SK-MEL-5 (cell line): ENCODE results near the gene PIMREG. TPM values are rescaled to one million over a fixed set of nuclear protein-coding genes. Genes with fewer than 3 reads are reported as not detected.

Source experiments
- DNase-seq: peaks from one replicate; pipeline ENCODE4 v3.0.0-alpha.2; 2016; ENCODE audit warnings: low read depth, low spot score
- in situ Hi-C: cut with HindIII; loops from 2 replicates; pipeline ENCODE4 v1.10.0; 2016; ENCODE audit warnings: low sequenced_read_pairs, high pct_unique_total_duplicates, low pct_unique_long_range_greater_than_20kb
- total RNA-seq: library from RNA; depleted of rRNA; stranded (reverse); fragments of >200 nt; shearing (Covaris generic); gene quantifications from 2 replicates; pipeline ENCODE4 v1.2.3, GENCODE V29; 2014

Gene PIMREG
- total RNA-seq, 1 experiment from 2014 or later, result 24.6 TPM

DNA sequence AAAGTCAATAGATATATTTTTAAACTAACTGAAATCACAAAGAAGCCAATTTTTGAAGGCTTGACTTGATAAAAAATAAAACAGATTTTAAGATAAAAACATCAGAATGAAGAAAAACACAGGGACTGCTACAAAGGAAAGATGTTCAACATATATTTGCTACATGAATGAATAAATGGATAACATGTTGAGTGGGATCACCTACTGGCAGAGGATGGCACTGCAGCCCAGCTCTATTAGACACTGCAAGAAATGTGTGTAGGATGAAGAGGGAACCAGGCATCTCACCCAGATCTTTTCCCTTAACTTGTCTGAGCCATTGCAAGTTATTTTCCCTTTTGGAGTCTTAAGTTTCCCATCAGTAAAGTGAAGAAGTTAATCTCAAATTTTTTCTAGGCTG lies 13.5 kb upstream of the PIMREG start:
- no peak for DNase-seq
- in situ Hi-C loops, result no loop called here

DNA sequence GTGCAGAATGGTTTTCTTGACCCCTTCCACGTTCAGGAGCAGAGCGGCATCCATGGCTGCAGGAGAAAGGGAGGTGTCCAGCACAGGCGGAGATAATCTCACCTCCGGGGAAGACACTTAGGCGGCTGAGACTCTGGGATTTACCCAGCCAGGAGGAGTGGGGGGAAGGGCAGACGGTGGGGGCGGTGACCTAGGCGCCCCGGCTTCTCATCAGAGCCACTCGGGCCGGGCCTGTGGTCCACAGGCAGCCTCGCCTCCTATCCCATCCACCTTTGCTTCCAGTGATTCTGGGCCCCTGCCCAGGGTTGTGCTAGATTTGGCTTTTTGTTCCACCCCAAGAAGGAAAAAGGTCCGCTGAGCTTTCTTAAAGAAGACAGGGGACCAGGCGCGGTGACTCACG lies 9.2 kb upstream of the PIMREG start, which contains the start of gene AIPL1:
AIPL1 (minus strand) TSS at position 71 of the 400 bp plus-strand sequence; CDS start at position 54, 17 bp downstream.
- in situ Hi-C loops, result no loop called here
- no peak for DNase-seq

DNA sequence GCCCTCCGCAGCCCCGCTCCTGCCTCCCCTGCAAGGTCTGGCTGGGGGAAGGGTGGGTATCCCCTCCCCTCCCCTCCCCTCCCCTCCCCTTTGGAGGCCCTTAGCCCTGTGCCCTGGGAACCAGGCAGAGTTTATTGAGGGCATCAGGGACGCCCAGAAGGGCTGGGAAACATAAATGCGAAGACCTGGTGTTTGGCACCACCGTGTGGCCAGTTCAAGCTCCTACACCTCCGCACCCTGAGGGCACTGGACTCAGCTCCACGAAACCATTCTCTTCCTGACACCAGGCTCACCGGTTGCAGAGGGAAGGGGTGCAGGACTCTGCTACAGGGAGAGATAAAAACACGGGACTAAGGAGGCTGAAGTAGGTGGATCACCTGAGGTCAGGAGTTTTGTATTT lies 8.3 kb upstream of the PIMREG start:
- in situ Hi-C loops, result no loop called here
- peak; percentile 78 for DNase-seq

DNA sequence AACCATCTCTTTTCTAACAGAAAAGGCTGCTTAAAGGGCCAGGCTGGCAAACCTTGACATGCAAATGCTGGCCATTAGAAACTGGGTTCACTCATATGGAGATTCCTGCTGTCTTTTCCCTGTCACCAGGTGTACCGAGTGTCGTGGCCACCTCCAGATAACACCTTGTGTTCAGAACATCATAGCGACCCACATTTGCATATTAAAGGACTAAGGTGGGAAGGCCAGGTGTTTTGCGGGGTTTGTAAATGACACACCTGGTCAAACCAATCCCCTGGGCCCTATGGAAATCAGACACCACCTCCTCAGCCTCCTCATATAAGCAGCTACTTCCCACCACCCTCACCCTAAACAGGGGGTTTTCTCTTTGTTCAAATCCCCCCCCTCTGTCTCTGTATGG lies 6.8 kb upstream of the PIMREG start:
- in situ Hi-C loops, result no loop called here

DNA sequence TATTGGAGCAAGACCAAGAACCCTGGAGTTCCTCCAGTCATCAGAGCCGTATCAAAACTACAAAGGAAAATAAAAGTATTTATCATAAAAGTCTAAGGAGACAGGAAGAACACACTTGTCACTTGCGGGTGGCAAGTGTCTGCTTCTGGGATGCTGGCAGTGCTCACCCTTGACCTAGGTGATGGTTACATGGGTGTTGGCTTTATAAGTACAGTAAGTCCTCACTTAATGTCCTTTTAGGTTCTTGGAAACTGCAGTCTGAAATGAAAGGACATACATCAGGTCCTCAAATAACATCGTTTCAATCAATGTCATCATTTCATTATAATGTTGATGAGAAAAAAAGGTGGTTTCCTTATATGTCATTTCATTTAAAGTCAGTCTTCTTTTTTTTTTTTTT lies 6.3 kb upstream of the PIMREG start:
- in situ Hi-C loops, result no loop called here
- DNase-seq, result no peak

More for the DNA sequence above, 6.8 kb upstream of the PIMREG start:
- no peak for DNase-seq

DNA sequence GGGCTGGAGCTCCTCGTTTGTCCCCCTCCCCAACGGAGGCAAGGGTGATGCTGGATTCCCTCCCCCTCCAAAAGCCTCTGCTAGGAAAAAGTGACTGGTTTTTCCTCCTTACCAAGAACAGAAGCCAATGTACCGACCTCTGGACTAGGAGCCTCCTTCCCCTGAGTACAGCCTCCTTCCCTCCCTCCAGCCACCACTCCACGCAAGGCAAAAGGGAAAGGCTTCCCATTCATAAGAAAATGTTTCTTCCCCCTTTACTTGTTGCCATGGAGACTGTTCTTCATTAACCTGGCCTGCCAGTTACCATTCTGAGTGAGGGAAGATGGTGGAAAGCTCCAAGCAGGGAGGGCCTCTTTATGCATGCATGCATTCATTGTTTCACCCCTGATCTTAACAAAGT lies 4.3 kb upstream of the PIMREG start:
- DNase-seq, result no peak
- in situ Hi-C loops, result no loop called here

DNA sequence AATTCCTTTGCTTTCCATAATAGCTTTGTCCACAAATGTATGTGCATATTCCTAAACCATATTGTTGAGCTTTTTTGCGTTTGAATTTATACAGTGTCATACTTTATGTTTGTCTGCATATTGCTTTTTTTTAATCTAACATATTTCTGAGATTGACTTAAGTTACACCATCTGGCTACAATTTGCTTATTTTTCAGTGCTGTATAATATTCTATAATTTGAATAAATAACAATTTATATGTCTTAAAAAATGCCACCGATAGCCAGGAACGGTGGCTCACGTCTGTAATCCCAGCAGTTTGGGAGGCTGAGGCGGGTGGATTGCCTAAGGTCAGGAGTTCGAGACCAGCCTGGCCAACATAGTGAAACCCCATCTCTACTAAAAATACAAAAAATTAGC lies 1.5 kb upstream of the PIMREG start:
- in situ Hi-C loops, result no loop called here
- no peak for DNase-seq

DNA sequence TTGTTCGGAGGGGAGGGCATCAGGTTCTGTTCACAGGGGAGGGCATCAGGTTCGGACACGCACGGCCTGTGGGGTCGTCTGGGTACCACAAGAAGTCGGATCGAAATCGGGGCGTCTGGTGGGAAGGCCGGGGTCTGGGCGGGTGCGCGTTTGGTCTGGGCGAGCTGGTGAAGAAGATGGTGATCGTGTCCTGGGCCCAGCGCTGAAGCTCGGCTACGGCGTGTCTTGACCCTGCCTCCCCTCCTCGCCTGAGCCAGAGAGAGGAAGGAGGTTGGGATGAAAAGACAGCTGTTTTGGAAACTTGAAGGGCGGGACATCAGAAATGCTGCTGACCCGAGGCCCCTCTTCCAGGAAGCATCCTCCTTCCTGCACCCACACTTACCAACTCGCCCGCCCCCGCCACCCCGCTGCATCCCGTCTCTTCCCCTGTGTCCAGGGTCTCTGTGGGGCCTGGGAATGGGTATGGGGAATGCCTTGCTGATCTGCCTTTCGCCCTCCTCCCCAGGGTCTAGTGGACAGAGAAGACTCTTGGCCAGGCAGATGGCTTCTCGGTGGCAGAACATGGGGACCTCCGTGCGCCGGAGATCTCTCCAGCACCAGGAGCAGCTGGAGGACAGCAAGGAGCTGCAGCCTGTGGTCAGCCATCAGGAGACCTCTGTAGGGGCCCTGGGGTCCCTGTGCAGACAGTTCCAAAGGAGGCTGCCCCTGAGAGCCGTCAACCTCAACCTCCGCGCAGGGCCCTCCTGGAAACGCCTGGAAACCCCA lies 498 bp downstream of the PIMREG start:
- in situ Hi-C loops, result no loop called here
- no peak for DNase-seq

DNA sequence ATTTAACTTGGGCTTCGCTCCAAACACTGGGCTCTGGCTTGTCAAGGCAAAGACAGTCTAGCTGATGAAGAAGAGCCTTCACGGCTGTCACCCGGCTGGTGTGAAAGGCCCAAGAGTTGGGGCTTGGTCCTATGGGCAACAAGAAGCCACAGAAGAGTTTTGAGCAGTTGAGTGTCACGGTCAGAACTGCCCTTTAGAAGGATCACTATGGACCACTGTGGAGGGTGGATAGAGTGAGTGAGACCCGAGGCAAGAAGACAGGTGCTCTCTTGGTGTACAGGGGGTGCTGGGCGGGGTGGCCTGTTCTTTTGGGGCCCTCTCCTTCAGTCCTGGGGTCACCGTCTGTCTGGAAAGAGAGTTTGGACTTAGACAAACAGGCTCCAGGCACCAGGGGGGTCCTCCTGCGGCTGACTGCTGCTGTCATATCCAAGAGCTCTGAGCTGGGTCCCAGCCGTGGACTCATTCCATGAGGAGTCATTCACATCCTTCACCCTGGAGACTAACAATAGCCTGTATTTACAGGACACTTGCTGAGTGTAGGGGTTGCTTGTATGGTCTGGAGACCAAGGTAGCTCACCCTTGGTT lies 2.4 kb downstream of the PIMREG start:
- in situ Hi-C loops, result no loop called here
- no peak for DNase-seq

DNA sequence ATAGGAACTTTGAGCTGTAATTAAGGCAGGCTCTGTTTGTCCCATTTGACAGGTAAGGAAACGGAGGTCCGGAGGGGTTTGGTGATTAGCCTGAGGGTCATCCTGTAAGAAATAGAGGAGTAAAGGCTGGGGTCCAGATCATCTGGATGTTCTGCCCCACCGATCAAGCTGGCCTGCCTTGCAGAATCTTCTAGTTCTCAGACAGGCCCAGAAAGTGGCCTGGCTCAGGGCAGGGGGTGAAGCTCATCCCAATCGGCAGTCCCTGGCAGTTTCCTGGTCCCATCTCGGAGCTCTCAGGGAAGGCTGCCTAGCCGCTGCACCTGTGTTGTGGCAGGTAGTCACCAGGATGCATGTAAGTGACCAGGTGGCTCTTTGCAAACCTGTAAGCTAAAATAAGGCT lies 4.2 kb downstream of the PIMREG start:
- in situ Hi-C loops, result no loop called here
- no peak for DNase-seq

DNA sequence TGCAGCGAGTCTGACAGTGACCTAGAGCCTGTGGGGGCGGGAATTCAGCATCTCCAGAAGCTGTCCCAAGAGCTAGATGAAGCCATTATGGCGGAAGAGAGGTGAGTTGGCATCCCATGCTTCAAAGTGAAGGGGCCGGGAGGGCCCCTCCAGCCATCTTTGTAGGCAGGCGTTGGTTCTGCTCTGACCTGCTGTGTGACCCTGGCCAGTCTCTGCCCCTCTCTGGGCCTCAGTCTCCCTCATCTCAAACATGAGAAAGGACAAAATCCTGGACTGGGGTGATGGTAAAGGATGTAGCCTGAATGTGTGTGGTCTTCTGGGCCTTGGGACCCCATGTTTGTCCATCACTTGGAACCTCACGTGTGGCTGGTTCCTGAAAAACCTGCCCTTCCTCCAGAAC lies 5.1 kb downstream of the PIMREG start:
- in situ Hi-C loops, result no loop called here
- DNase-seq, result no peak

DNA sequence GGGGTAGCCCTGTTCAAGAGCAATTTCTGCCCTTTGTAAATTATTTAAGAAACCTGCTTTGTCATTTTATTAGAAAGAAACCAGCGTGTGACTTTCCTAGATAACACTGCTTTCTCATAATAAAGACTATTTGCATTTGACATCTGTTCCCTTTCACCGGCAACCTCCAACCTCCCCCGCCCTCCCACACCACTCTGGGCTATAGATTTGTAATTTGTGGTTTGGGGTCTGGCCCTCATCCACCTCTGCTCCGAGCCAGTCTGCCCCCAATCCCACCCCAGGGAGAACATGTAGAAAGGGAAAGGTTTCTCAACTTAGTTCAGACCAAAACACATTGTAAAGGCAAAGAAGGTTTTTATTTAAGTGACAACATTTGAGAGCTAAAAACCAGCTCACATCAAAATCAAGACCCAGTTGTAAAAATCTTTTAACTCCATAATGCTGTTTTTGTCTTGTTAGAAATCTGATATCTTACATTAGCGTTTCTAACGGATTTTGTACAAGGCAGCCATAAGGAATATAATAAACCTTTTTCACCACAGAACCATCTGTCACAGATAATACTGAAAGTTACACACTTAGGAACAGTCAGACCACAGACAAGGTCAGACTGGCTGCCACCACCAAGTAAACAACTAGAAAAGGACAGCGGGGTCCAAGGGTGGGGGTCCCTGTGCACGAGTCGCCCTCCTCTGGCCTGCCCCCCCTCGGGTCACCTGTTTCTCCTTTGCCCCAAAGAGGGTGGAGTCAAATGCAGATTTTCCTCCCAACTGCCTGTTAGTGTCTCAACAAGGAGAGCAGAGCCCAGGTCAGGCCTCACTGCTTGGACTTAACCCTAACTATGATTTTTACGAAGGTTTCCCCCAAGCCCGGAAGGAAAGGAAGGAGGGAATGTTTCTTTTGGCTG lies 6.9 kb downstream of the PIMREG start:
- no peak for DNase-seq
- in situ Hi-C loops, result no loop called here

DNA sequence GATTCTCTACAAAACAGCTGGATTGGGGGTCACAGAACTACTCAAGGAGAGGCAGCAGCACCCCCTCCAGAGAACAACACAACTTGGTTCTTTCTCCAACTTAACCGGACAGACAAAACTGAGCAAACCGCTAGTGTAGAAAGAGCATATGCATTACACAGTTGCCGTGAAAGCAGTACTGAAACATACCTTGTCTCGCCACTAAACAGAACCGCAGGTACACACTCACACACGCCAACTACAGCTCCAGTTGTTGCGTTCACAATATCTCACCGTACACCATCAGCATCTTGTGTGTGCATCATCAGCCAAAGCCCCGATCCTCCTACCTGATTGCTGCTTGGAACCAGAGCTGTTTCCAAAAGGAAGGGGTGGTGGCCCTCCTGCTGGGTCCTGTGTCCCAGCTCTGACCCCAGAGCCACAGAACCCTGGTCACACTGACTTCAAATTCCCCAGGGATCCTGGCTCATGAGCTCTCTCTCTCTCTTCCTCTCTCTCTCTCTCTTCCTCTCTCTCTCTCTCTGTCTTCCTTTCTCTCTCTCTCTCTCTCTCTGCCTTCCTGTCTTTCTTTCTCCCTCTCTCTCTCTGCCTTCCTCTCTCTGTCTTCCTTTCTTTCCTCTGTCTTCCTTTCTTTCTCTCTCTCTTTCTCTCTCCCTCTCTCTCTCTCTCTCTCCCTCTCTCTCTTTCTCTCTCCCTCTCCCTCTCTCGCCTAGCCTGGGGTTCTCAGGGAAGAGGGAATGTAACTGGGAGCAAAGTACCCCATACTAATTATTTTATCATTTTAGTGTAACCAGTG lies 8.4 kb downstream of the PIMREG start:
- in situ Hi-C loops, result no loop called here

DNA sequence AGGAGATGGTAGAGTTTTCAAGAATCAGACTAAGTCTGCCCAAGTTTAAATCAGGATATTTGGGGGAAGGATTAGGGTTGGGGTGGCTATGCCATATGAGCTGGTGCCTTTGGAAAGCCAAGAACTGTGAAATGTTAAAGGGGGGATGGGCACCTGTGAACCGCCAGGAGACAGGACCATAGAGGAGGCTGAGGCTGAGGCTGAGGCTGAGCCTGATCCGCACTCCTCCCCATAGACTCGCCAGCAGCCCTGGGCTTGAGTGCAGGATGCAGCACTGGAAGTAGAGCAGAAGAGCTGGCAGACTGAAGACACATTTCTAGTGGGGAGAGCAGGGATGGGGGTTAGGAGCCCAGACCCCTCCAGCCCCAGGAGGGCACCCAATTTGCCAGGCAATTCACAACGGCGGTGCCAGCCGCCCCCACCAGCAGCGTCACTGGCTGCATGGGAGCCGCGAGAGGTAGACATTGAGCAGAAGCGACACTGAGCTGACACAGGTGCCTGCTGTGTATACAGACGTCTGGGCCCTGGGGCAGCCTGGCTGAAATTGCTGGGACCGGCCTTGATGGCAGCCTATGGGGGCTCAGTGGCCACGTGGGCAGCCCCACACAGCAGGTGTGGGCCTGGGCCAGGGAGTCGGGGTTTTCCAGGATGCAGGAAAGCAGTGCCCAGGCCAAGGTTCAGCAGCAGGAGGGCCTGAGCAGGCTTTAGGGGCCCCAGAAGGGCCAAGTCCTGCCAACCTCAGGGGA lies 9.2 kb downstream of the PIMREG start:
- DNase-seq, result no peak
- in situ Hi-C loops, result no loop called here

More for the DNA sequence above, 8.4 kb downstream of the PIMREG start:
- no peak for DNase-seq

DNA sequence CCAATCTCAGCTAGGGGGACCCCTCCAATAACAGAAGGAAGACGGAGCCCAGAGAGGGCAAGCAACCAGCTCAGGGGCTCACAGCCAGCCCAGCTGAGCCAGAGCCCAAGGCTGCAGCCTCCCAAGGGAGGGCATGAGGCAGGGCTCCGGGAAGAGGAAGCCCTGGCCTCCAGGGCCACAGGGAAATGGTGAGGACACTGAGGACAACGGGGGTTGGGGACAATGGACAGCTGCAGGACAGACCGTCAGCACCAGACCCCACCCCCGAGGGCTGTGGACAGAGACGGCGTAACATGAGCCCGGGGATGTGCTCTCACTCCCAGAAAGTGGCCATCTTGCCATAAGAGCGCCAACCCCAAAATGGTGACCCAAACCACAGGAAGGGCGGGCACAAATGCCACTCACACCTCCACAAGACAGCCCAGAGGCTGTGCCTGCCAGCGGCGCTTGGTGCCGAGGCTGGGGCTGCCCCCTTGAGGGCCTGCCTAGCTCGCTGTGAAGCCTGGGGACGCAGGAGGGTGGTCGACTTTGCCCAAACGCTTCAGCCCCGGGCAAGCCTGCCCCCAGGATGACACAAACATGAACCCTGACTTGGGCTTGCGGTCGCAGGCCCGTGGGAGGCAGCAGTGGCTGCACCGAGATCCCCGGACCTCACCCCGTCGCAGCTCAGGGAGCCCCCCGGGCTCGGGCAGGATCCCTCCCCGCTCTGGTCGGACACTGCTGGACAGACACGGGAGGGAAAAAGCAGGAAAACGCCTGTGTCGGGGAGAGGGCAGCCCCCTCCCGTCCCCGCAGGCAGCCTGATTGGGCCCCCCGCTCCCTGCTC lies 10.5 kb downstream of the PIMREG start:
- in situ Hi-C loops, result no loop called here
- DNase-seq, result no peak

DNA sequence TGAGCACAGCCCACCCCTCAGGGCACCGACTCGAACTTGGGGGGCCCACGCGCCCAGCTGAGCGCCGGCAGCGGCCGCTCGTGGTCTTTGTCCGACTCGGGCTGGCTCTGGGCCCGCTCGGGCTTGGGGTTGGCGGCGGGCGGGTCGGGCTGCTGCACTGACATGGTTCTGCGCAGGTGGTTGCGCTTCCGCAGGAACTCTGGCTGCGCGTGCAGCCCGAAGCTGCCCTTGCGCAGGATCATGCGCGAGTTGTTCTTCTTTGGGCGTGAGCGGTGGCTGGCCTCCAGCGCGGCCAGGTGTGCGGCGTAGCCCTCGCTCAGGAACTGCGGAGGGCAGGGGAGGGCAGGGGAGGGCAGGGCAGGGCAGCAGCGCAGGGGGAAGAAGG lies 11.1 kb downstream of the PIMREG start:
- in situ Hi-C loops, result no loop called here
- no peak for DNase-seq
